HEK293 (cell line): ENCODE measurements around the gene CCDC30.
"Not testable (repeated sequence)": the region's sequence is repeated elsewhere in the genome, so short reads cannot be mapped to it uniquely, and the experiment has no call there.

ENCODE experiments used
- CTCF ChIA-PET: fragments of 350-600 bp; formaldehyde crosslinking; extraction: SDS; loops from one replicate; lab custom pipeline; 2021; ENCODE audit warnings: antibody characterized with exemption; lab: Yijun Ruan, JAX
- POLR2A ChIA-PET: fragments of 300-600 bp; formaldehyde crosslinking; extraction: SDS; loops from one replicate; lab custom pipeline; 2020; ENCODE audit warnings: antibody characterized with exemption, inconsistent platforms; lab: Yijun Ruan, JAX
- H3K27ac ChIP-seq: fragments of 200-500 bp; sonication (Bioruptor generic); 2 replicates; pipeline ENCODE4 v1.5.1; 2014; ENCODE audit warnings: low read depth, low read length, control low read depth, inconsistent platforms; ENCODE audit errors: extremely low read depth
- H3K36me3 ChIP-seq, 2 experiments: fragments of 200-500 bp in 1 of 2; sonication (Bioruptor generic) in 1 of 2; 1 replicate in 1 of 2; 2 replicates in 1 of 2; pipeline ENCODE4 v1.5.1; 2014 to 2017; ENCODE audit warnings: inconsistent platforms in 2 of 2, low read length in 2 of 2; ENCODE audit not compliant: control insufficient read depth in 2 of 2, insufficient read depth in 1 of 2
- H3K4me1 ChIP-seq: fragments of 200-500 bp; sonication (Bioruptor generic); 2 replicates; pipeline ENCODE4 v1.5.1; 2014; ENCODE audit warnings: mild to moderate bottlenecking, low read length, inconsistent platforms; ENCODE audit not compliant: control insufficient read depth, insufficient read depth
- H3K4me3 ChIP-seq: 2 replicates; pipeline ENCODE4 v1.5.1; 2011; ENCODE audit warnings: low read depth, mild to moderate bottlenecking, control low read depth, low read length, moderate library complexity
- H3K9me3 ChIP-seq: fragments of 200-500 bp; sonication (Bioruptor generic); 2 replicates; pipeline ENCODE4 v1.5.1; 2014; ENCODE audit warnings: low read depth, low read length, inconsistent platforms; ENCODE audit not compliant: control insufficient read depth, insufficient read depth
- BCL6B ChIP-seq: fragments of 450-650 bp; formaldehyde crosslinking; IDR thresholded peaks from 2 replicates; pipeline ENCODE4 v1.5.1; 2017; ENCODE audit warnings: missing biosample characterization, missing genetic modification characterization
- FEZF1 ChIP-seq: fragments of 450-650 bp; formaldehyde crosslinking; IDR thresholded peaks from 2 replicates; pipeline ENCODE4 v1.5.1; 2016; ENCODE audit warnings: missing biosample characterization, missing genetic modification characterization
- KLF17 ChIP-seq: fragments of 450-650 bp; formaldehyde crosslinking; IDR thresholded peaks from 2 replicates; pipeline ENCODE4 v1.5.1; 2016; ENCODE audit warnings: missing biosample characterization, missing genetic modification characterization
- KLF7 ChIP-seq: fragments of 450-650 bp; formaldehyde crosslinking; IDR thresholded peaks from 2 replicates; pipeline ENCODE4 v1.5.1; 2016; ENCODE audit warnings: missing biosample characterization, missing genetic modification characterization, borderline replicate concordance
- SETDB1 ChIP-seq: IDR thresholded peaks from one replicate; pipeline ENCODE4 v1.6.1; 2017; ENCODE audit warnings: mild to moderate bottlenecking, low read length, moderate library complexity, mixed read lengths; ENCODE audit not compliant: insufficient read length
- ZBTB20 ChIP-seq: fragments of 450-650 bp; formaldehyde crosslinking; IDR thresholded peaks from 2 replicates; pipeline ENCODE4 v1.5.1; 2016; ENCODE audit warnings: missing biosample characterization, missing genetic modification characterization
- ZBTB21 ChIP-seq: fragments of 450-650 bp; formaldehyde crosslinking; IDR thresholded peaks from 2 replicates; pipeline ENCODE4 v1.5.1; 2017; ENCODE audit warnings: missing biosample characterization, missing genetic modification characterization
- ZBTB48 ChIP-seq: fragments of 450-650 bp; formaldehyde crosslinking; IDR thresholded peaks from 2 replicates; pipeline ENCODE4 v1.5.1; 2016; ENCODE audit warnings: missing biosample characterization, missing genetic modification characterization
- ZFHX2 ChIP-seq: fragments of 450-650 bp; formaldehyde crosslinking; conservative IDR thresholded peaks from 2 replicates; pipeline ENCODE4 v1.5.1; 2016; ENCODE audit warnings: missing biosample characterization, missing genetic modification characterization
- ZNF16 ChIP-seq: fragments of 450-650 bp; formaldehyde crosslinking; IDR thresholded peaks from 2 replicates; pipeline ENCODE4 v1.5.1; 2016; ENCODE audit warnings: low read depth, missing biosample characterization, missing genetic modification characterization
- ZNF202 ChIP-seq: fragments of 450-650 bp; formaldehyde crosslinking; IDR thresholded peaks from 2 replicates; pipeline ENCODE4 v1.5.1; 2016; ENCODE audit warnings: missing biosample characterization, missing genetic modification characterization, borderline replicate concordance
- ZNF24 ChIP-seq: fragments of 450-650 bp; formaldehyde crosslinking; IDR thresholded peaks from 2 replicates; pipeline ENCODE4 v1.5.1; 2016; ENCODE audit warnings: missing biosample characterization, missing genetic modification characterization
- ZNF518A ChIP-seq: fragments of 450-650 bp; formaldehyde crosslinking; conservative IDR thresholded peaks from 2 replicates; pipeline ENCODE4 v1.5.1; 2016; ENCODE audit warnings: low read depth, missing biosample characterization, missing genetic modification characterization
- ZNF571 ChIP-seq: fragments of 450-650 bp; formaldehyde crosslinking; IDR thresholded peaks from 2 replicates; pipeline ENCODE4 v1.5.0; 2017; ENCODE audit warnings: missing biosample characterization, missing genetic modification characterization
- ZNF600 ChIP-seq: fragments of 450-650 bp; formaldehyde crosslinking; IDR thresholded peaks from 2 replicates; pipeline ENCODE4 v1.5.1; 2016; ENCODE audit warnings: missing biosample characterization, missing genetic modification characterization
- ZNF654 ChIP-seq: fragments of 450-650 bp; formaldehyde crosslinking; IDR thresholded peaks from 2 replicates; pipeline ENCODE4 v1.5.1; 2016; ENCODE audit warnings: low read depth, missing biosample characterization, missing genetic modification characterization
- ZNF777 ChIP-seq: fragments of 450-650 bp; formaldehyde crosslinking; IDR thresholded peaks from 2 replicates; pipeline ENCODE4 v1.5.1; 2017; ENCODE audit warnings: missing biosample characterization, missing genetic modification characterization, borderline replicate concordance
- ZNF791 ChIP-seq: fragments of 450-650 bp; formaldehyde crosslinking; IDR thresholded peaks from 2 replicates; pipeline ENCODE4 v1.5.1; 2016; ENCODE audit warnings: missing biosample characterization, missing genetic modification characterization
- ZNF792 ChIP-seq: fragments of 450-650 bp; formaldehyde crosslinking; IDR thresholded peaks from 2 replicates; pipeline ENCODE4 v1.5.1; 2016; ENCODE audit warnings: missing biosample characterization, missing genetic modification characterization

Gene CCDC30

GRCh38 chr1:42511581-42512155 is 48.6 kb downstream of the CCDC30 start:
- H3K36me3 ChIP-seq, H3K4me3 ChIP-seq, H3K27ac ChIP-seq, H3K9me3 ChIP-seq, H3K4me1 ChIP-seq, POLR2A ChIA-PET: not testable (repeated sequence)
- CTCF ChIA-PET: interaction anchor here (0.6 to 1.0 kb wide), 4 partner anchors 8 to 224 kb away, joined by 3 to 4 read pairs (median 4); no protein-coding TSS in a partner anchor
- TF ChIP-seq ZNF654: peak; percentile 44

GRCh38 chr1:42518908-42519307 is 55.8 kb downstream of the CCDC30 start:
- CTCF ChIA-PET: no interaction called here
- TF ChIP-seq SETDB1 (peak; percentile 85), ZNF792 (tag by site-specific recombination) (no peak)
- Histone ChIP-seq H3K9me3 (no peaks in the 10 kb centered on the region), H3K36me3 (no peaks in the 10 kb centered on the region), H3K4me3 (no peak overlapping the region), H3K27ac (no peak overlapping the region), H3K4me1 (no peaks in the 10 kb centered on the region)
- POLR2A ChIA-PET: no interaction called here

GRCh38 chr1:42523171-42523570 is 60.1 kb downstream of the CCDC30 start:
- ChIA-PET CTCF (interaction anchor here (0.7 to 1.0 kb wide), 2 partner anchors 11 to 341 kb away, joined by 4 read pairs; no protein-coding TSS in a partner anchor), POLR2A (no interaction called here)
- TF ChIP-seq ZNF16 (no peak), ZBTB48 (tag by site-specific recombination) (no peak), ZFHX2 (no peak), FEZF1 (tag by site-specific recombination) (no peak), ZNF24 (tag by site-specific recombination) (no peak), ZBTB21 (tag by site-specific recombination) (no peak), KLF7 (no peak), KLF17 (no peak), ZNF518A (no peak), ZBTB20 (tag by site-specific recombination) (no peak), ZNF202 (tag by site-specific recombination) (no peak), ZNF571 (tag by site-specific recombination) (no peak), ZNF600 (tag by site-specific recombination) (no peak), BCL6B (tag by site-specific recombination) (no peak), ZNF791 (tag by site-specific recombination) (no peak), ZNF777 (tag by site-specific recombination) (no peak)
- TF ChIP-seq, all 188 proteins: peak for 0
- Histone ChIP-seq H3K36me3 (no peaks in the 10 kb centered on the region), H3K4me1 (no peaks in the 10 kb centered on the region), H3K4me3 (no peak overlapping the region), H3K9me3 (no peaks in the 10 kb centered on the region), H3K27ac (no peak overlapping the region)
